HEK293 (cell line): ENCODE data around the gene PDE9A.
"Not testable (repeated sequence)": the region's sequence is repeated elsewhere in the genome, so short reads cannot be mapped to it uniquely, and the experiment has no call there.

Experiments used
- CTCF ChIA-PET: fragments of 350-600 bp; formaldehyde crosslinking; extraction: SDS; loops from one replicate; lab custom pipeline; 2021; ENCODE audit warnings: antibody characterized with exemption; lab: Yijun Ruan, JAX
- POLR2A ChIA-PET: fragments of 300-600 bp; formaldehyde crosslinking; extraction: SDS; loops from one replicate; lab custom pipeline; 2020; ENCODE audit warnings: antibody characterized with exemption, inconsistent platforms; lab: Yijun Ruan, JAX
- H3K27ac ChIP-seq: fragments of 200-500 bp; sonication (Bioruptor generic); 2 replicates; pipeline ENCODE4 v1.5.1; 2014; ENCODE audit warnings: low read depth, low read length, control low read depth, inconsistent platforms; ENCODE audit errors: extremely low read depth
- H3K36me3 ChIP-seq, 2 experiments: fragments of 200-500 bp in 1 of 2; sonication (Bioruptor generic) in 1 of 2; 1 replicate in 1 of 2; 2 replicates in 1 of 2; pipeline ENCODE4 v1.5.1; 2014 to 2017; ENCODE audit warnings: inconsistent platforms in 2 of 2, low read length in 2 of 2; ENCODE audit not compliant: control insufficient read depth in 2 of 2, insufficient read depth in 1 of 2
- H3K4me1 ChIP-seq: fragments of 200-500 bp; sonication (Bioruptor generic); 2 replicates; pipeline ENCODE4 v1.5.1; 2014; ENCODE audit warnings: mild to moderate bottlenecking, low read length, inconsistent platforms; ENCODE audit not compliant: control insufficient read depth, insufficient read depth
- H3K4me3 ChIP-seq: 2 replicates; pipeline ENCODE4 v1.5.1; 2011; ENCODE audit warnings: low read depth, mild to moderate bottlenecking, control low read depth, low read length, moderate library complexity
- H3K9me3 ChIP-seq: fragments of 200-500 bp; sonication (Bioruptor generic); 2 replicates; pipeline ENCODE4 v1.5.1; 2014; ENCODE audit warnings: low read depth, low read length, inconsistent platforms; ENCODE audit not compliant: control insufficient read depth, insufficient read depth
- EGR2 ChIP-seq: fragments of 450-650 bp; formaldehyde crosslinking; IDR thresholded peaks from 2 replicates; pipeline ENCODE4 v1.5.1; 2016; ENCODE audit warnings: low read depth, missing biosample characterization, missing genetic modification characterization
- HOXC10 ChIP-seq: sonication (generic); formaldehyde crosslinking; IDR thresholded peaks from 2 replicates; pipeline ENCODE4 v1.8.1; 2023; ENCODE audit warnings: mild to moderate bottlenecking, missing genetic modification reagents
- PRDM10 ChIP-seq: fragments of 450-650 bp; formaldehyde crosslinking; IDR thresholded peaks from 2 replicates; pipeline ENCODE4 v1.5.1; 2016; ENCODE audit warnings: missing biosample characterization, missing genetic modification characterization
- PRDM6 ChIP-seq: fragments of 450-650 bp; formaldehyde crosslinking; IDR thresholded peaks from 2 replicates; pipeline ENCODE4 v1.5.1; 2017; ENCODE audit warnings: missing biosample characterization, missing genetic modification characterization
- SCRT1 ChIP-seq: fragments of 450-650 bp; formaldehyde crosslinking; IDR thresholded peaks from 2 replicates; pipeline ENCODE4 v1.5.1; 2016; ENCODE audit warnings: missing biosample characterization, missing genetic modification characterization, borderline replicate concordance
- WT1 ChIP-seq: fragments of 450-650 bp; formaldehyde crosslinking; IDR thresholded peaks from 2 replicates; pipeline ENCODE4 v1.5.1; 2016; ENCODE audit warnings: missing biosample characterization, missing genetic modification characterization
- ZFP69B ChIP-seq: fragments of 450-650 bp; formaldehyde crosslinking; IDR thresholded peaks from 2 replicates; pipeline ENCODE4 v1.5.1; 2016; ENCODE audit warnings: missing biosample characterization, missing genetic modification characterization
- ZIC2 ChIP-seq: fragments of 450-650 bp; formaldehyde crosslinking; IDR thresholded peaks from 2 replicates; pipeline ENCODE4 v1.5.1; 2016; ENCODE audit warnings: missing biosample characterization, missing genetic modification characterization
- ZNF133 ChIP-seq: fragments of 450-650 bp; formaldehyde crosslinking; IDR thresholded peaks from 2 replicates; pipeline ENCODE4 v1.5.1; 2016; ENCODE audit warnings: missing biosample characterization, missing genetic modification characterization
- ZNF148 ChIP-seq: fragments of 450-650 bp; formaldehyde crosslinking; IDR thresholded peaks from 2 replicates; pipeline ENCODE4 v1.5.0; 2017; ENCODE audit warnings: missing biosample characterization, missing genetic modification characterization, borderline replicate concordance
- ZNF155 ChIP-seq: fragments of 450-650 bp; formaldehyde crosslinking; IDR thresholded peaks from 2 replicates; pipeline ENCODE4 v1.5.1; 2016; ENCODE audit warnings: missing biosample characterization, missing genetic modification characterization
- ZNF2 ChIP-seq: fragments of 450-650 bp; formaldehyde crosslinking; IDR thresholded peaks from 2 replicates; pipeline ENCODE4 v1.5.1; 2016; ENCODE audit warnings: missing biosample characterization, missing genetic modification characterization
- ZNF23 ChIP-seq: fragments of 450-650 bp; formaldehyde crosslinking; IDR thresholded peaks from 2 replicates; pipeline ENCODE4 v1.5.1; 2016; ENCODE audit warnings: missing biosample characterization, missing genetic modification characterization, borderline replicate concordance
- ZNF341 ChIP-seq: fragments of 450-650 bp; formaldehyde crosslinking; IDR thresholded peaks from 2 replicates; pipeline ENCODE4; 2016; ENCODE audit warnings: low read depth, missing biosample characterization, missing genetic modification characterization
- ZNF398 ChIP-seq: fragments of 450-650 bp; formaldehyde crosslinking; IDR thresholded peaks from 2 replicates; pipeline ENCODE4 v1.5.1; 2017; ENCODE audit warnings: missing biosample characterization, missing genetic modification characterization
- ZNF560 ChIP-seq: fragments of 450-650 bp; formaldehyde crosslinking; IDR thresholded peaks from 2 replicates; pipeline ENCODE4 v1.5.1; 2017; ENCODE audit warnings: missing biosample characterization, missing genetic modification characterization, borderline replicate concordance
- ZNF624 ChIP-seq: fragments of 450-650 bp; formaldehyde crosslinking; IDR thresholded peaks from 2 replicates; pipeline ENCODE4 v1.5.1; 2017; ENCODE audit warnings: missing biosample characterization, missing genetic modification characterization
- ZNF76 ChIP-seq: fragments of 450-650 bp; formaldehyde crosslinking; IDR thresholded peaks from 2 replicates; pipeline ENCODE4; 2016; ENCODE audit warnings: low read depth, missing biosample characterization, missing genetic modification characterization, borderline replicate concordance
- ZNF768 ChIP-seq: fragments of 450-650 bp; formaldehyde crosslinking; IDR thresholded peaks from 2 replicates; pipeline ENCODE4 v1.5.1; 2018; ENCODE audit warnings: missing biosample characterization, mild to moderate bottlenecking, missing genetic modification characterization
- ZSCAN5A ChIP-seq: fragments of 450-650 bp; formaldehyde crosslinking; IDR thresholded peaks from 2 replicates; pipeline ENCODE4 v1.5.1; 2016; ENCODE audit warnings: missing biosample characterization, missing genetic modification characterization

The PDE9A gene

GRCh38 chr21:42711667-42712066 is 58.2 kb downstream of the PDE9A start:
- Histone ChIP-seq H3K27ac (no peak overlapping the region), H3K4me3 (no peak overlapping the region), H3K4me1 (no peaks in the 10 kb centered on the region), H3K9me3 (no peaks in the 10 kb centered on the region), H3K36me3 (no peaks in the 10 kb centered on the region)
- ChIA-PET POLR2A (no interaction called here), CTCF (interaction anchor here (0.6 kb wide), 1 partner anchor 565 kb away, joined by 3 read pairs; no protein-coding TSS in a partner anchor)
- TF ChIP-seq ZNF398 (tag by site-specific recombination) (no peak), WT1 (tag by site-specific recombination) (no peak), EGR2 (no peak), SCRT1 (tag by site-specific recombination) (no peak), ZIC2 (no peak), ZNF624 (tag by site-specific recombination) (no peak), ZNF76 (no peak), PRDM10 (no peak), PRDM6 (tag by site-specific recombination) (no peak), ZNF341 (tag by site-specific recombination) (no peak)

- H3K27ac ChIP-seq, POLR2A ChIA-PET, H3K4me1 ChIP-seq, CTCF ChIA-PET, H3K9me3 ChIP-seq, H3K36me3 ChIP-seq, H3K4me3 ChIP-seq: not testable (repeated sequence)
Measured at GRCh38 chr21:42715427-42715826, 62.0 kb downstream of the PDE9A start.

- H3K4me3 ChIP-seq = no peak overlapping the region
- H3K27ac ChIP-seq = no peak overlapping the region
- H3K9me3 ChIP-seq = no peaks in the 10 kb centered on the region
- ChIA-PET CTCF (no interaction called here), POLR2A (no interaction called here)
- no peaks in the 10 kb centered on the region for H3K36me3 ChIP-seq
- H3K4me1 ChIP-seq = no peaks in the 10 kb centered on the region; the same call in 1 of the 2 replicates
- TF ChIP-seq ZNF560 (tag by site-specific recombination) (no peak), HOXC10 (CRISPR knock-in tag) (no peak), ZSCAN5A (tag by site-specific recombination) (no peak), ZNF133 (tag by site-specific recombination) (no peak), ZNF2 (tag by site-specific recombination) (no peak), ZNF768 (tag by site-specific recombination) (no peak), ZFP69B (no peak), ZNF23 (tag by site-specific recombination) (no peak), ZNF155 (tag by site-specific recombination) (no peak), ZNF148 (tag by site-specific recombination) (no peak)
Measured at GRCh38 chr21:42716074-42716473, 62.7 kb downstream of the PDE9A start.
